ENCODE measurements around the gene CRYBG3. TPM values are rescaled to one million over a fixed set of nuclear protein-coding genes. Genes with fewer than 3 reads are reported as not detected.

Gene CRYBG3
- polyA plus RNA-seq, 4 donors = 19.1 to 24.3 (median 21.7) TPM

DNA sequence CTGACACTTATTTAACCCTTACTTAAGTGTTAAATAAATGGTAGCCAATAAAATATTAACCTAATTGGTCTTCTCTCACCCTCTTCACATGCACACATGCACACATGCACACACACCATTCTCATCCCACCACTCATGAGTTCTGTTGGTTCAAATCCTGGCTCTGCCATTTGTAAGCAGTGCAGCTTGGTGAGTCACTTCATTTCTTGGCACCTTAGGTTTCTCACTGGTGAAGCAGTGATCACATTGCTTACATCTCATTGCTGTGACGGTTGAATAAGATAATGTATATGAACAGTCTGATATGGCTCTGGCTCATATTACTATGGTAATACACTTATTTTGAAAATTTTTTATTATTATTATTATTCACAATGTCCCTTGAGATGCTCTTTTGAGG, 116.6 kb downstream of the CRYBG3 start:
- no peak for DNase-seq (ENCODE audit: low read depth in 4 of 4, low spot score in 3 of 4)

- no peak for DNase-seq (ENCODE audit: low read depth in 4 of 4, low spot score in 3 of 4)
Measured at GRCh38 chr3:97939401-97939800, 117.6 kb downstream of the CRYBG3 start.

GRCh38 chr3:97940034-97940433, 118.2 kb downstream of the CRYBG3 start:
- DNase-seq (ENCODE audit: low read depth in 4 of 4, low spot score in 3 of 4) = no peak

DNA sequence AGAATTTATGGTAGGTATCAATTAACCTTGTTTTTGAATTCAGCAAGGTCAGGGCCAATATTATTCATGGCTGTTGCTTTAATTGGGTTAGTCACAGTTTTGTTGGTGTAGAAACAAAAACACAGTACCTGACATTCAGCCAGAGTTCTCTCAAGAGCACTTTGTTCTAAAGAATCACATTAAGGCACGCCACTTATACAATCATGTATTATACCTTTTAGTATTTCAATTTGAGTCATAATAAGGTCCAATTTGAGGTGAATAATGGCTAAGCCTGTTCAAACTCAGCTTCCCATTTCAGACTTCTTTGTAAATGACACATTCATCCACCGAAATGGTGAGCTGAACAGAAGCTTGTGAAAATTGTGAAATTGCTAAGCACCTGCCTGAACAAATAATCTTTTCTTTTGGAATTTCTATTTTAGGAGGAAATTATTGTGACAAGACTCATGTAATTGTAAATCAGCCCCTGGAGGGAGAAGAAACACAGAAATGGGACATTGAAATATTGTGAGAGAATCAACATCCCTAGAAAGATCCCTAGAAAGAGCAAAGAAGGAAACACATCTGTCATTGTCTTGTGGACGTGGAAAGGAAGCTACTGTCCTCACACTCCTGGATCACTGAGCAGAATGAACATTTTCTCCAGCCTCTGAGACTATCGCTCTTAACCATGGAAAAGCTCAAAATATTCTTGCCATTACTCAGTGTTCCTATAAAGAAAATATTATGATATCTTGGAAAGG, 121.2 kb downstream of the CRYBG3 start:
- DNase-seq (ENCODE audit: low read depth in 4 of 4, low spot score in 3 of 4) = no peak

GRCh38 chr3:97948351-97949109, 126.7 kb downstream of the CRYBG3 start:
- no peak for DNase-seq (ENCODE audit: low read depth in 4 of 4, low spot score in 3 of 4)

GRCh38 chr3:97949110-97949485, 127.3 kb downstream of the CRYBG3 start:
- no peak for DNase-seq (ENCODE audit: low read depth in 4 of 4, low spot score in 3 of 4)

DNA sequence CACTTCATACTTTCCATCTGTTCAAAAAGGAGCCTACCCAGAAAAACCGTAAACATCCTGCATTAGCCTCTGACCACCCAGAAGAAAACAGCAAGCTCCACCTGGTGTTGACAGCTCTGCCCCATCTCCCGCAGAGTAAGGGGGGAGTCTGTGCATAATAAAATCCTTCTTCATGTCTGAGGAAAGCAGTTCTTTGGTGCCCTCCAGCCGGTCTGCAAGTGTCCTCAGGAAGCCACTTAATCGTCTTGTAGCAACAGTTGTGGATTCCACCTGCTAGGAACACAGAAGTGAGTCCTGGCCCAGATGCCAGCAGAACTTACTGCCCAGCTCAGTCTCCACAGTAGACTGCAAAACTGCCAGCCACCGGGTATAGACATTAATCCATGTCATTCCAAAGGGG, 127.9 kb downstream of the CRYBG3 start:
- DNase-seq (ENCODE audit: low read depth in 4 of 4, low spot score in 3 of 4) = no peak

DNA sequence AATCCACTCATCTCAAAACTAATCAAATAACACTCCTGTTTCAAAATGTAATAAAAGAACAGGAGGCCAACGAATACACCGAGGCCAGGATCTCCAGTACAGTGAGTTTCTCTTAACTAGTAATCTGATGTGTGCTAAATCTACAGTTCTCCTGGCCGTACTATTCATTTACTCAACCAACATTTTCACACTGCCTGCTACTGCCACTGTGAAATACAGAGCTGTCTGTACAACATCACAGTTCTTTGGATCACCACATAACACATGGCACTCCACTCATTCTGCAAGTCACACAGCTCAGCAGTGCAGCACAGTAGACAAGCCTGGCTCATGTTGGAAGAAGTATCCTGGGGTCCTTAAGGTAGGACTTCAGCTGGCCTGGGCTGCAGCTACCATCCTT, 128.5 kb downstream of the CRYBG3 start:
- no peak for DNase-seq (ENCODE audit: low read depth in 4 of 4, low spot score in 3 of 4)

- no peak for DNase-seq (ENCODE audit: low read depth in 4 of 4, low spot score in 3 of 4)
Measured at GRCh38 chr3:97952280-97952679, 130.5 kb downstream of the CRYBG3 start.

DNA sequence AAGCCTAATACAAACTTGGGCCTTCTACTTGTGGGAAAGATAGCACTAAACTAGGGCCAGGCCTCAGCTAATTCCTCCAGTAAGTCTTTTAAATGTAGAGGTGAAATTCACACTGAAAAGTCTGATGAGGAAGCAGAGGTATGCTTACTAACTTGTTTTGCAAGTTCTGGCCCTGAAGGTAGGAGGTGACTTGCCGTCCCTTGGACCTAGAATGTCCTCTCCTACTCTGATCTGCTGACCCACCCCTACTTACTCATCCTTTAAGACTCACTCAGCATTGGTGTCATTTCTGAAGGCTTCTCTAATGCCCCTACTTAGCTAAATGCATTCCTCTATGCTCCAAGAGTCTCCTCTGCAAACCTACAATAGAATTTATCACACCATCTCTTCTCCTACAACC, 131.1 kb downstream of the CRYBG3 start:
- DNase-seq (ENCODE audit: low read depth in 4 of 4, low spot score in 3 of 4) = no peak

DNA sequence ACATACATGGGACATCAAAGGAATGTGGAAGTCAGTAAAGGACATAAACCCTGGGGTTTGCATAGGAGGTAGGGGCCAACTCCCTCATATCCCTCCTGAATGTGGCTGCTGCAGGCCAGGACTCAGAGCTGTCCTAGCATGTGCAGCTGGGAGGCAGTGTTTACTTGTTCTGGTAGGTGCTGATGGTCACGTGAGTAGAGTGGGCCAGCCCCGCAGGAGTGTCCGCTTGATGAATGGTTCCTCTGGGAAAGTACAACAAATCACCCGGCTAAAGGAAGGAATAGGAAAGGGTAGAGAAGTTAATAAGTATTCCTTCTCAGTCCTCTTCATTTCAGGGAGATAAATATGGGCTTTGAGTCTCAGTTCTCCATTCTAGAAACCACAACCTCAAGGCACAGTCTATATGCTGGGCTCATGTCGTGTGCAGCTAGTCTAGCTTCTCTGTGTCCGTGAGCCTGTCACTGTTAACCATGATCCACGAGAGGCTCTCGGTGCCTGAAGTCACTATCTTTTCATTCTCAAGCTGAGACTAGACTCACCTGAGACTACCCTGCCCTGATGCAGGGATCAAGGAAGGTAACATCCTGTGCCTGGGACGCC, 132.5 kb downstream of the CRYBG3 start:
- DNase-seq (ENCODE audit: low read depth in 4 of 4, low spot score in 3 of 4) = no peak

DNA sequence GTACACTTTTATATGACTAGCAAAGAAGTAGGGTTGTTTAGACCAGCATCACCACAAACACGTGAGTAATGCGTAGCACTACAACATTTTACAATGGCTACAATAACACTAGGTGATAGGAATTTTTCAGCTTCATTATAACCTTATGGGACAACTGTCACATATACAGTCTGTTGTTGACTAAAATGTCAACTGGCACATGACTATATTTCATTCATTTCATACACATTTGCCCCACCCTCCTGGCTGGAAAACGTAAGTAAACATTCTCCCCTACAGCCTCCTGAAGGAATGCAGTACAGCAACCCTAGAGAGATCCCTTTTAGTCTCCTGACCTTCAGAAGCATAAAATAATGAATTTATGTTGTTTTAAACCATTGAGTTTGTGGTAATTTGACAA, 134.2 kb downstream of the CRYBG3 start:
- no peak for DNase-seq (ENCODE audit: low read depth in 4 of 4, low spot score in 3 of 4)

GRCh38 chr3:97957617-97958311, 136.0 kb downstream of the CRYBG3 start:
- no peak for DNase-seq (ENCODE audit: low read depth in 4 of 4, low spot score in 3 of 4)

GRCh38 chr3:97958396-97958795, 136.6 kb downstream of the CRYBG3 start:
- no peak for DNase-seq (ENCODE audit: low read depth in 4 of 4, low spot score in 3 of 4)

- DNase-seq (ENCODE audit: low read depth in 4 of 4, low spot score in 3 of 4) = no peak
Measured at GRCh38 chr3:97958796-97959195, 137.0 kb downstream of the CRYBG3 start.

- no peak for DNase-seq (ENCODE audit: low read depth in 4 of 4, low spot score in 3 of 4)
Measured at GRCh38 chr3:97959872-97960271, 138.1 kb downstream of the CRYBG3 start.

- DNase-seq (ENCODE audit: low read depth in 4 of 4, low spot score in 3 of 4) = no peak
Measured at GRCh38 chr3:97960551-97960950, 138.7 kb downstream of the CRYBG3 start.

GRCh38 chr3:97960993-97961766, 139.4 kb downstream of the CRYBG3 start:
- no peak for DNase-seq (ENCODE audit: low read depth in 4 of 4, low spot score in 3 of 4)

DNA sequence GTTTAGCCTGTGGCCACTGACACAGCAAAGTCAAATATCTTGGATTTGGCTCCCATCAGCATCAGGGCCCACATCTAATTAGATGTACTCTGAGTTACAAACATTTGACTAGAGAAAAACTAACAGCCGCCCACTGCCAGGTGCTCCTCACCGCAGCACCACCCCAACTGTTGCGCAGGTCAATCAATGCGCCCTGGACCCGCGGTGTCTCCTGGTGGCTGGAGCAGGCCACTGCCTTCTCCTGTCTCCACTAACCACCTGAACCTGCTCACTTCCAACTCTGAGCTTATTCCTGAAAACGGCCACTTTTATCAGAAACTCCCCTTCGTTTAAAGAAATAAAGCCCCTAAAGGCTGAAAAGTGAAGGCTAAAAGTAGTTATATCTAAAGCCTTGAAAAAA, 146.2 kb downstream of the CRYBG3 start:
- no peak for DNase-seq (ENCODE audit: low read depth in 4 of 4, low spot score in 3 of 4)

DNA sequence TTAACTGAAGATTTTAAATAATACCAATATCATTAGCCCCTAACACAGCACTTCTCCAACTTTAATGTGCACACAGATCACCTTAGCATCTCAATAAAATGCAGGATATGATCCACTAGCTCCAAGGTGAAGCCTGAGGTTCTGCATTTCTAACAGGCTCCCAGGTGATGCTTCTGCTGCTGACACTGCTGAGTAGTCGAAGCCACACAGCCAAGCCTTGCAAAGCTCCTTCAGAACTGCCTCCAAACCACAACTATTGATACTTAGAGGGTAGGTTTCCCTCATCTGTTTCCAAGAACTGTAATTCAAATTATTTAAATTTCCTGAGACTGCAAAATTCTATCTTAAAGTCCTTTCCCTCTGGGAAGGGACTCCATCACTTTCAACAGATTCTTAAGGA, 146.6 kb downstream of the CRYBG3 start:
- DNase-seq (ENCODE audit: low read depth in 4 of 4, low spot score in 3 of 4) = no peak
